Adipocyte (in vitro differentiated cells): ENCODE measurements around the gene BAG3.
A peak's percentile ranks its signal among the peaks of the same experiment; 100 is the strongest.
"Not testable (repeated sequence)": the region's sequence is repeated elsewhere in the genome, so short reads cannot be mapped to it uniquely, and the experiment has no call there.

Experiments
- DNase-seq: peaks from one replicate; pipeline ENCODE4 v3.0.0-alpha.2; 2015; ENCODE audit warnings: low read depth
- H3K27me3 ChIP-seq: replicated peaks from 2 replicates; pipeline ENCODE4 v1.7.0; 2013; ENCODE audit warnings: mild to moderate bottlenecking, low read length, moderate library complexity; ENCODE audit not compliant: control insufficient read depth, insufficient read depth
- H3K36me3 ChIP-seq: 2 replicates; pipeline ENCODE4 v1.7.0; 2013; ENCODE audit warnings: low read length, mild to moderate bottlenecking, moderate library complexity; ENCODE audit not compliant: control insufficient read depth, insufficient read depth, severe bottlenecking
- H3K4me1 ChIP-seq: 2 replicates; pipeline ENCODE4 v1.7.0; 2013; ENCODE audit warnings: mild to moderate bottlenecking, low read length, moderate library complexity; ENCODE audit not compliant: control insufficient read depth, insufficient read depth
- H3K4me3 ChIP-seq: 2 replicates; pipeline ENCODE4 v1.7.0; 2013; ENCODE audit warnings: mild to moderate bottlenecking, low read length, moderate library complexity
- H3K9ac ChIP-seq: 2 replicates; pipeline ENCODE4 v1.7.0; 2013; ENCODE audit warnings: mild to moderate bottlenecking, low read length, moderate library complexity
- H3K9me3 ChIP-seq: 2 replicates; pipeline ENCODE4 v1.7.0; 2013; ENCODE audit warnings: mild to moderate bottlenecking, low read length, moderate library complexity; ENCODE audit not compliant: control insufficient read depth

Gene BAG3

GRCh38 chr10:119703903-119704508 lies 52.8 kb downstream of the BAG3 start:
- peaks cover 3% of the 10 kb centered on the region for H3K27me3 ChIP-seq
- DNase-seq, result no peak
- no peaks in the 10 kb centered on the region for H3K36me3 ChIP-seq
- H3K9ac ChIP-seq, result no peak overlapping the region
- peaks cover 5% of the 10 kb centered on the region for H3K9me3 ChIP-seq
- H3K4me1 ChIP-seq, result peaks cover 2% of the 10 kb centered on the region
- H3K4me3 ChIP-seq, result no peak overlapping the region

- Histone ChIP-seq H3K27me3 (peaks cover 3% of the 10 kb centered on the region), H3K9ac (no peak overlapping the region), H3K4me3 (no peak overlapping the region), H3K36me3 (no peaks in the 10 kb centered on the region), H3K9me3 (peaks cover 5% of the 10 kb centered on the region), H3K4me1 (peaks cover 2% of the 10 kb centered on the region)
- DNase-seq, result no peak
These were observed 54.3 kb downstream of the BAG3 start for GRCh38 chr10:119705434-119705831.

GRCh38 chr10:119706521-119707278 lies 55.5 kb downstream of the BAG3 start:
- H3K27me3 ChIP-seq, result peaks cover 3% of the 10 kb centered on the region
- H3K9ac ChIP-seq, result no peak overlapping the region
- peaks cover 5% of the 10 kb centered on the region for H3K9me3 ChIP-seq
- no peak overlapping the region for H3K4me3 ChIP-seq
- DNase-seq, result no peak
- H3K36me3 ChIP-seq, result no peaks in the 10 kb centered on the region
- no peaks in the 10 kb centered on the region for H3K4me1 ChIP-seq

GRCh38 chr10:119707331-119707730 lies 56.2 kb downstream of the BAG3 start:
- not testable (repeated sequence) for H3K4me3 ChIP-seq, H3K9me3 ChIP-seq, H3K36me3 ChIP-seq, DNase-seq, H3K4me1 ChIP-seq, H3K27me3 ChIP-seq, H3K9ac ChIP-seq

- DNase-seq, H3K9ac ChIP-seq, H3K4me1 ChIP-seq, H3K27me3 ChIP-seq, H3K9me3 ChIP-seq, H3K4me3 ChIP-seq, H3K36me3 ChIP-seq: not testable (repeated sequence)
These were observed 59.8 kb downstream of the BAG3 start for GRCh38 chr10:119710935-119711334.

GRCh38 chr10:119713744-119714483 lies 62.7 kb downstream of the BAG3 start:
- no peaks in the 10 kb centered on the region for H3K9me3 ChIP-seq
- no peaks in the 10 kb centered on the region for H3K36me3 ChIP-seq
- H3K9ac ChIP-seq, result no peak overlapping the region
- no peak for DNase-seq
- no peaks in the 10 kb centered on the region for H3K27me3 ChIP-seq
- no peak overlapping the region for H3K4me3 ChIP-seq
- H3K4me1 ChIP-seq, result peaks cover 7% of the 10 kb centered on the region

DNA sequence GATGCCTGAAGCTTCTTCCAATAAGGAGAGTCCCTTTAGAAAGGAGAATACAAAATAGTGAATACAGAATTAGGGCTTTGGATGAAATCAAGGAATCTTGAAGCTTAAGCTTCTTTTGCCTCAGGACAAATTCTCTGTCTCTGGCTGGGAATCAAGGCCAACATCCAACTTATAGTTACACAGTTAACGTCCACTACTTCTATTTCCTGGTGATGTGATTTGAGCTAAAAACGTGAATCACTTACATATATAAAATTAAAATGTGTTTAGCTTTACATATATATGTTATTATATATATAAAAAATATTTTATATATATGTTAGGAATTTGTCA lies 63.3 kb downstream of the BAG3 start:
- Histone ChIP-seq H3K4me1 (peaks cover 7% of the 10 kb centered on the region), H3K36me3 (no peaks in the 10 kb centered on the region), H3K27me3 (no peaks in the 10 kb centered on the region), H3K9me3 (no peaks in the 10 kb centered on the region), H3K4me3 (no peak overlapping the region), H3K9ac (no peak overlapping the region)
- peak; percentile 65 for DNase-seq

DNA sequence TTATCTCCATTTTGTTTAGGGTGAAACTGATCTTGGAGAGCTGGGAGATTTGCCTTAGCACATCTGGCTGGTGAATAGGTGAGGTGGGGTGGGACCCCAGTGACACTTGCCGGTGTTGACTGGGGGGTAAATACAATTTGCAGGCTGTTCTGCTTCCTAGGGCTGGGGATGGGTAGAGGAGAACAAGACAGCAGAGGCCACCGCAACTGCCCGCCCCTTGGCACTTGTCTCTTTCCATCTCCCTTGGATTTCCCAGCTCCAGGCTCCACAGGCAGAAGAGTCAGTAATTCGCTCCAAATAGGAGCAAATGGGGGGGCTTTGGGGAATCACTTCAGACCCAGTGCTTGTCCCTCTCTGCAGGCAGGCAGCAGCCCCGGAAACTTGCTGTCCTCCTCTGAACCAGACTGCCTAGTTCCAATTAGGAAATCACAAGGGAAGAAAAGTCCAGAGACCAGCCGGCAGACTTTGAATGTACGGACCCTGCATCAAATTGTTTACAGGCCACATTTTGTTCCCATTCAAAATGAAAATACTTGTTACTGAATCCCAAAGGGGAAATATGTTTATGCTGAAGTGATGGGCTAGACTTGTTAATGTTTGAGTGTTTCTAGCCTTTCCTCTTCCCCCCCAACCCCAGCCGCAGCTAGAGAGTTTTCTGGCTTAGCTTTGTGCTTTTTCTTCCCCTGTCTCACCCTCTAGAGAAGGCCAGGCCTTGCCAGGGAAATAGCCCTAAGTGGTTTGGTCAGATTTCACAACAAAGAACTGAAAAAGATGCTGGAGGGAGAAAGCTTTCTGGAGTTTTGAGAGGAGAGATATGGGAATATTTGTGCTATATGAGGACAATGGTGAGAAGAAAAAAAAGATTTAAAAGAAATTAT lies 64.7 kb downstream of the BAG3 start:
- H3K4me3 ChIP-seq, result no peak overlapping the region
- H3K9ac ChIP-seq, result peak overlapping the region; percentile 43
- no peaks in the 10 kb centered on the region for H3K27me3 ChIP-seq
- peaks cover 7% of the 10 kb centered on the region for H3K4me1 ChIP-seq
- H3K9me3 ChIP-seq, result no peaks in the 10 kb centered on the region
- no peaks in the 10 kb centered on the region for H3K36me3 ChIP-seq
- peak; percentile 71 for DNase-seq

DNA sequence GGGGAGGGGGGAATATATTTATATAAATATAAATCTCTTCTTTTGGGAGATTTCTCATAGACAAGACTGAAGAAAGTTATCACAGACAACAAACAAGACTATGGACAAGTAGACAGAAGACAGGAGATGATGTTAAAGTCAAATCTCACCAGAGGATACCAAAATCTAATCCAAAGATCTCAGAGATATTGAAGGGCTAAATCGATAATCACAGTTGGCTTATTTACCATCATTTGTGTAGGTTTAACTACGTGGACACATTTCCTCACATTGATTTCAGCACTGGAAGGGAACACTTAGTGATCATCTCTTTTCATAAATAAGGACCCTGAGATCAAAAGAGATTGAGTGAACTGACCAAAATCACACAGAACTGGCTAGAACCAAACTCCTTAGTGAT lies 72.0 kb downstream of the BAG3 start:
- Histone ChIP-seq H3K36me3 (no peaks in the 10 kb centered on the region), H3K27me3 (no peaks in the 10 kb centered on the region), H3K9me3 (no peaks in the 10 kb centered on the region), H3K4me3 (no peak overlapping the region), H3K9ac (no peak overlapping the region), H3K4me1 (peaks cover 21% of the 10 kb centered on the region)
- no peak for DNase-seq

DNA sequence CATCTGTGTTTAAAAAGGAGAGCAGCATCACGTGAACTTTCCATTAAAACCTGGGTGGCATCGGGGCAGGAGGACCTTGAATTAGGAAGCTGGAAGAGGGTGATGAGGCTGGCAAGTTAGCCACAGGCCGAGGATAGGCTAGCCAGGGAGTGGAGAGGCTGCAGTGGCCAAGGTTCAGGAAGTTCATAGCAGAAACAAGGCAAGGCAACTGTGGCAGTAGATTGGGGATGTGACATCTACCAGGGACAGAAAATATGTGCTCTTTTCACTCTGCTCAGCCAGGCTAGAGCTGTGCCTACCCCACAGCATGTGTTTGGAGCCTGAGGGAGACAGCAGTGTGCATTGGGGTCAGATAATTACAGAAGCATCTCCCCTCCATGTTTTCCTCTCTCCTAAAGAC lies 72.4 kb downstream of the BAG3 start:
- no peaks in the 10 kb centered on the region for H3K27me3 ChIP-seq
- no peak overlapping the region for H3K9ac ChIP-seq
- no peaks in the 10 kb centered on the region for H3K9me3 ChIP-seq
- no peak overlapping the region for H3K4me3 ChIP-seq
- H3K36me3 ChIP-seq, result no peaks in the 10 kb centered on the region
- H3K4me1 ChIP-seq, result peaks cover 21% of the 10 kb centered on the region
- no peak for DNase-seq
